Naive thymus-derived CD4-positive, alpha-beta T cell (primary cell): Measurements from ENCODE around the gene PLIN3. TPM values are rescaled to one million over a fixed set of nuclear protein-coding genes. Genes with fewer than 3 reads are reported as not detected.
"Not testable (repeated sequence)": the region's sequence is repeated elsewhere in the genome, so short reads cannot be mapped to it uniquely, and the experiment has no call there.

Experiments used
- ATAC-seq: fragments of 150-1000 bp; cut with Tn5 transposase; 2 replicates; pipeline ENCODE4 v1.10.0; 2021; ENCODE audit warnings: mild to moderate bottlenecking, moderate library complexity
- CTCF ChIA-PET: fragments of 350-600 bp; sonication (Branson Sonifier 250); formaldehyde crosslinking; loops from one replicate; lab custom pipeline; 2021; ENCODE audit warnings: antibody characterized with exemption; lab: Charles Lee
- POLR2A ChIA-PET: fragments of 350-600 bp; sonication (Branson Sonifier 250); formaldehyde crosslinking; loops from one replicate; lab custom pipeline; 2021; ENCODE audit warnings: antibody characterized with exemption, inconsistent platforms; lab: Charles Lee
- DNase-seq, 9 donors: peaks; one replicate each; pipeline versions ENCODE4 v3.0.0 to v3.0.0-alpha.2; 2020 to 2022; ENCODE audit warnings: mixed read lengths in 1 of 9
- H3K27ac ChIP-seq: one replicate; pipeline ENCODE4 v1.7.0; 2013; ENCODE audit warnings: mild to moderate bottlenecking, low read depth, low read length, moderate library complexity
- H3K27me3 ChIP-seq, 2 donors: one replicate each; pipeline ENCODE4 v1.7.0; 2013; ENCODE audit warnings: low read length in 2 of 2, mild to moderate bottlenecking in 2 of 2, moderate library complexity in 2 of 2; ENCODE audit not compliant: control insufficient read depth in 2 of 2, insufficient read depth in 2 of 2
- H3K36me3 ChIP-seq, 3 experiments: 1 replicate in 2 of 3; 2 replicates in 1 of 3; pipeline ENCODE4 v1.7.0; 2013; ENCODE audit warnings: low read length in 3 of 3, mild to moderate bottlenecking in 3 of 3, moderate library complexity in 1 of 3; ENCODE audit not compliant: insufficient read depth in 3 of 3, control insufficient read depth in 2 of 3
- H3K4me1 ChIP-seq, 2 donors: one replicate each; pipeline ENCODE4 v1.7.0; 2013; ENCODE audit warnings: low read length in 2 of 2, mild to moderate bottlenecking in 2 of 2, moderate library complexity in 1 of 2; ENCODE audit not compliant: control insufficient read depth in 2 of 2, insufficient read depth in 2 of 2
- H3K4me3 ChIP-seq: 2 replicates; pipeline ENCODE4 v1.7.0; 2013; ENCODE audit warnings: mild to moderate bottlenecking, low read length
- H3K9me3 ChIP-seq, 3 experiments: 1 replicate in 2 of 3; 2 replicates in 1 of 3; pipeline ENCODE4 v1.7.0; 2013; ENCODE audit warnings: low read length in 3 of 3; ENCODE audit not compliant: control insufficient read depth in 2 of 3
- H3K27ac Mint-ChIP-seq, 9 donors: one replicate each; pipeline ENCODE4 v1.8.0; 2020 to 2022; ENCODE audit warnings: mixed read lengths in 9 of 9, mild to moderate bottlenecking in 8 of 9, moderate library complexity in 5 of 9, inconsistent platforms in 2 of 9
- H3K27me3 Mint-ChIP-seq, 5 donors: one replicate each; pipeline ENCODE4 v1.8.0; 2021 to 2022; ENCODE audit warnings: mixed read lengths in 5 of 5, mild to moderate bottlenecking in 1 of 5
- H3K36me3 Mint-ChIP-seq, 5 donors: one replicate each; pipeline ENCODE4 v1.8.0; 2020 to 2022; ENCODE audit warnings: mixed read lengths in 5 of 5, mild to moderate bottlenecking in 3 of 5, inconsistent platforms in 1 of 5
- H3K4me1 Mint-ChIP-seq, 7 donors: one replicate each; pipeline ENCODE4 v1.8.0; 2020 to 2022; ENCODE audit warnings: mixed read lengths in 7 of 7, mild to moderate bottlenecking in 3 of 7, inconsistent platforms in 1 of 7
- H3K4me3 Mint-ChIP-seq, 10 donors: one replicate each; pipeline ENCODE4 v1.8.0; 2020 to 2022; ENCODE audit warnings: mild to moderate bottlenecking in 10 of 10, mixed read lengths in 10 of 10, moderate library complexity in 6 of 10, inconsistent platforms in 2 of 10
- H3K9me3 Mint-ChIP-seq, 11 donors: one replicate each; pipeline ENCODE4 v1.8.0; 2020 to 2022; ENCODE audit warnings: mixed read lengths in 11 of 11, mild to moderate bottlenecking in 4 of 11, inconsistent platforms in 1 of 11, moderate library complexity in 1 of 11
- intact Hi-C, 2 donors: fragments of 100-400 bp; cut with micrococcal nuclease; formaldehyde crosslinking; loops; one replicate each; pipeline ENCODE4 v1.15.1; 2023
- polyA plus RNA-seq, 2 donors: library from polyadenylated mRNA; unstranded; fragments of 300-500 nt; fragmentation: Illumina TruSeq; gene quantifications; one replicate each; pipeline ENCODE4 v1.2.3, GENCODE V29; 2021
- total RNA-seq, 6 experiments: library from RNA in 5 of 6; stranded (reverse) in 5 of 6; gene quantifications; 1 replicate in 5 of 6; 2 replicates in 1 of 6; pipeline ENCODE4 v1.2.3 and lab custom pipeline; 2021 to 2026

The PLIN3 gene
- total and polyA plus RNA-seq, 7 experiments from 2014 or later: 12.8 to 38.2 (median 32.0) TPM

GRCh38 chr19:4897146-4897545, 29.7 kb upstream of the PLIN3 start:
- ATAC-seq (no peak), DNase-seq (no peak)
- Histone ChIP-seq H3K27ac (no peak overlapping the region), H3K4me1 (no peaks in the 10 kb centered on the region), H3K4me3 (no peak overlapping the region), H3K9me3 (no peaks in the 10 kb centered on the region), H3K36me3 (peaks cover 0 to 14% (median 0%) of the 10 kb centered on the region in 3 experiments), H3K27me3 (no peaks in the 10 kb centered on the region)
- Mint-ChIP-seq H3K4me3 (no peak overlapping the region), H3K27me3 (no peaks in the 10 kb centered on the region), H3K9me3 (no peaks in the 10 kb centered on the region), H3K27ac (no peak overlapping the region), H3K4me1 (peaks cover 0 to 15% (median 6%) of the 10 kb centered on the region in 7 donors), H3K36me3 (peaks cover 0 to 4% (median 0%) of the 10 kb centered on the region in 5 donors)
- ChIA-PET POLR2A (interaction anchor here (0.8 kb wide), 1 partner anchor 19 kb away, joined by 4 read pairs; no protein-coding TSS in a partner anchor), CTCF (interaction anchor here (0.9 kb wide), 2 partner anchors 15 to 88 kb away, joined by 3 read pairs; no protein-coding TSS in a partner anchor)
- intact Hi-C loops: no loop called here

- Mint-ChIP-seq H3K4me1 (peaks cover 0 to 9% (median 3%) of the 10 kb centered on the region in 7 donors), H3K27ac (no peak overlapping the region), H3K27me3 (no peaks in the 10 kb centered on the region), H3K36me3 (peaks cover 0 to 5% (median 0%) of the 10 kb centered on the region in 5 donors), H3K9me3 (no peaks in the 10 kb centered on the region), H3K4me3 (no peak overlapping the region)
- Histone ChIP-seq H3K9me3 (no peaks in the 10 kb centered on the region), H3K27ac (no peak overlapping the region), H3K4me3 (no peak overlapping the region), H3K4me1 (no peaks in the 10 kb centered on the region), H3K36me3 (peaks cover 0 to 16% (median 0%) of the 10 kb centered on the region in 3 experiments), H3K27me3 (no peaks in the 10 kb centered on the region)
- ChIA-PET POLR2A (interaction anchor here (0.8 kb wide), 1 partner anchor 20 kb away, joined by 4 read pairs; no protein-coding TSS in a partner anchor), CTCF (interaction anchor here (0.9 kb wide), 2 partner anchors 16 to 87 kb away, joined by 3 read pairs; no protein-coding TSS in a partner anchor)
- DNase-seq: no peak
- intact Hi-C loops: no loop called here
- ATAC-seq: no peak
Observed at GRCh38 chr19:4896372-4896771, 28.9 kb upstream of the PLIN3 start.

DNA sequence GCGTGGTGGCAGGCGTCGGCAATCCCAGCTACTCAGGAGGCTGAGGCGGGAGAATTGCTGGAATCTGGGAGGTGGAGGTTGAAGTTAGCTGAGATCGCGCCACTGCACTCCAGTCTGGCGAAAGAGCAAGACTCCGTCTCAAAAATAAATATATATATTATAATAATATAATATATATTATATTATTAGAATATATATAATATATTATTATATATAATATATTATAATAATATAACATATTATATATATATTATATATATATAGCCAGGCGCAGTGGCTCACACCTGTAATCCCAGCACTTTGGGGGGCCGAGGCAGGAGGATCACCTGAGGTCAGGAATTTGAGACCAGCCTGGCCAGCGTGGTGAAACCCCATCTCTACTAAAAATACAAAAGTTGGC, 25.5 kb upstream of the PLIN3 start:
- H3K4me1 ChIP-seq, DNase-seq, H3K9me3 ChIP-seq, ATAC-seq, H3K4me1 Mint-ChIP-seq, H3K27ac ChIP-seq, H3K4me3 Mint-ChIP-seq, intact Hi-C loops, H3K27me3 ChIP-seq, H3K9me3 Mint-ChIP-seq, H3K27me3 Mint-ChIP-seq, POLR2A ChIA-PET, H3K4me3 ChIP-seq: not testable (repeated sequence)
- Mint-ChIP-seq H3K27ac (peak overlapping the region in 1 of 9 donors; percentile 25), H3K36me3 (peaks cover 0 to 17% (median 0%) of the 10 kb centered on the region in 5 donors)
- CTCF ChIA-PET: interaction anchor here (1.1 kb wide), 1 partner anchor 20 kb away, joined by 3 read pairs; no protein-coding TSS in a partner anchor
- peaks cover 0 to 26% (median 4%) of the 10 kb centered on the region in 3 experiments for H3K36me3 ChIP-seq

GRCh38 chr19:4891066-4891465, 23.6 kb upstream of the PLIN3 start:
- Mint-ChIP-seq H3K9me3 (no peaks in the 10 kb centered on the region), H3K4me3 (no peak overlapping the region), H3K27me3 (no peaks in the 10 kb centered on the region), H3K27ac (no peak overlapping the region), H3K4me1 (peaks cover 0 to 5% (median 0%) of the 10 kb centered on the region in 7 donors), H3K36me3 (peaks cover 0 to 17% (median 0%) of the 10 kb centered on the region in 5 donors)
- no peak for DNase-seq
- POLR2A ChIA-PET: no interaction called here
- Histone ChIP-seq H3K27ac (no peak overlapping the region), H3K4me1 (no peaks in the 10 kb centered on the region), H3K9me3 (no peaks in the 10 kb centered on the region), H3K36me3 (peaks cover 0 to 14% (median 4%) of the 10 kb centered on the region in 3 experiments), H3K4me3 (no peak overlapping the region), H3K27me3 (no peaks in the 10 kb centered on the region)
- CTCF ChIA-PET: interaction anchor here (0.7 to 0.9 kb wide), 2 partner anchors 25 to 39 kb away, joined by 3 read pairs; no protein-coding TSS in a partner anchor
- ATAC-seq: no peak
- intact Hi-C loops: no loop called here

DNA sequence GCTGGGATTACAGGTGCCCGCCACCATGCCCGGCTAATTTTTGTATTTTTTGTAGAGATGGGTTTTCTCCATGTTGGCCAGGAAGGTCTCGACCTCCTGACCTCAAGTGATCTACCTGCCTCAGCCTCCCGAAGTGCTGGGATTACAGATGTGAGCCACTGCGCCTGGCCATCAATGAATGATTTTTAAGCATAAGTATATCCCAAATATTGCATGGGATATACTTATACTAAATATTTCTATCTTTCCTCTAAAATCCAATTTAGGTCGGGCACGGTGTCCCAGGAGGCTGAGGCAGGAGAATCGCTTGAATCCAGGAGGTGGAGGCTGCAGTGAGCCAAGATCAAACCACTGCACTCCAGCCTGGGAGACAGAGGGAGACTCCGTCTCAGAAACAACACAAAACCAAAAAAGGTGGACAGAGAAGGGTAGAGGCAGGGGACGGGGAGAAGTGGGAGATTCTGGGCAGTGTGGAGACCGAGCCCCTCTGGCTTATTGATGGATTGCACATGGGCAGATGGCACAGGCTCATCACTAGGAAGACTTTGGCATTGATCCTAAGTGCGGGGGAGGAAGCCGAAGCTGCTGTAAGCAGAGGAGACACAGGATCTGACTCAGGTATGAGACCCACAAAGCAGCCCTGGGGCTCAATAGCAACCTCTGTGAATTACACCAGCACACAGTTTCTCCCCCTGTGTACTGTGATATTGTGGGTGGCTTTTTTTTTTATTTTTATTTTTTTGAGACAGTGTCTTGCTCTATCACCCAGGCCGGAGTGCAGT, 21.8 kb upstream of the PLIN3 start:
- Histone ChIP-seq H3K27me3 (no peaks in the 10 kb centered on the region), H3K4me3 (no peak overlapping the region), H3K9me3 (no peaks in the 10 kb centered on the region), H3K27ac (no peak overlapping the region), H3K36me3 (peaks cover 0 to 14% (median 4%) of the 10 kb centered on the region in 3 experiments), H3K4me1 (no peaks in the 10 kb centered on the region)
- H3K9me3 Mint-ChIP-seq: no peaks in the 10 kb centered on the region
- CTCF ChIA-PET: interaction anchor here (1.1 kb wide), 1 partner anchor 22 kb away, joined by 4 read pairs; no protein-coding TSS in a partner anchor
- POLR2A ChIA-PET: interaction anchor here (0.6 kb wide), 1 partner anchor 36 kb away, joined by 4 read pairs; no protein-coding TSS in a partner anchor
- no peaks in the 10 kb centered on the region for H3K4me1 Mint-ChIP-seq
- no peaks in the 10 kb centered on the region for H3K27me3 Mint-ChIP-seq
- H3K36me3 Mint-ChIP-seq: peaks cover 0 to 14% (median 0%) of the 10 kb centered on the region in 5 donors
- no peak for DNase-seq
- intact Hi-C loops: no loop called here
- no peak overlapping the region for H3K4me3 Mint-ChIP-seq
- H3K27ac Mint-ChIP-seq: peak overlapping the region in 1 of 9 donors; percentile 43
- no peak for ATAC-seq

- intact Hi-C loops, POLR2A ChIA-PET: not testable (repeated sequence)
Observed at GRCh38 chr19:4887803-4888202, 20.3 kb upstream of the PLIN3 start.

More at GRCh38 chr19:4887803-4888202, 20.3 kb upstream of the PLIN3 start:
- not testable (repeated sequence) for H3K9me3 ChIP-seq, DNase-seq, H3K27ac Mint-ChIP-seq, H3K4me1 ChIP-seq, H3K27me3 Mint-ChIP-seq, H3K4me1 Mint-ChIP-seq, ATAC-seq, H3K27ac ChIP-seq, H3K4me3 Mint-ChIP-seq, H3K27me3 ChIP-seq, H3K9me3 Mint-ChIP-seq, H3K4me3 ChIP-seq
- H3K36me3 ChIP-seq: peaks cover 0 to 14% (median 4%) of the 10 kb centered on the region in 3 experiments
- CTCF ChIA-PET: interaction anchor here (0.6 kb wide), 1 partner anchor 26 kb away, joined by 4 read pairs; no protein-coding TSS in a partner anchor
- peaks cover 0 to 14% (median 0%) of the 10 kb centered on the region in 5 donors for H3K36me3 Mint-ChIP-seq
